Fibroblast of the aortic adventitia (primary cell): ENCODE measurements around the gene CERS1. TPM values are rescaled to one million over a fixed set of nuclear protein-coding genes. Genes with fewer than 3 reads are reported as not detected.

Experiments used
- DNase-seq: peaks from one replicate; pipeline ENCODE4 v3.0.0-alpha.2; 2010; ENCODE audit warnings: low read depth
- H3K4me3 ChIP-seq: 2 replicates; pipeline ENCODE4 v1.5.1; 2011; ENCODE audit warnings: low read depth, mild to moderate bottlenecking, control low read depth, low read length, moderate library complexity
- total RNA-seq: library from RNA; depleted of rRNA; stranded (reverse); fragments of >200 nt; gene quantifications from 2 replicates; pipeline ENCODE4 v1.2.3, GENCODE V29; 2012; ENCODE audit warnings: low replicate concordance
- TF ChIP-seq, protein P1 (sequence below): IDR thresholded peaks from 2 replicates; pipeline ENCODE4 v1.5.1; 2011; ENCODE audit warnings: mild to moderate bottlenecking, low read length, control low read depth, inconsistent platforms; ENCODE audit not compliant: insufficient read depth

Gene CERS1
- total RNA-seq, 1 donor, result 1.6 TPM

- TF ChIP-seq, protein P1, sequence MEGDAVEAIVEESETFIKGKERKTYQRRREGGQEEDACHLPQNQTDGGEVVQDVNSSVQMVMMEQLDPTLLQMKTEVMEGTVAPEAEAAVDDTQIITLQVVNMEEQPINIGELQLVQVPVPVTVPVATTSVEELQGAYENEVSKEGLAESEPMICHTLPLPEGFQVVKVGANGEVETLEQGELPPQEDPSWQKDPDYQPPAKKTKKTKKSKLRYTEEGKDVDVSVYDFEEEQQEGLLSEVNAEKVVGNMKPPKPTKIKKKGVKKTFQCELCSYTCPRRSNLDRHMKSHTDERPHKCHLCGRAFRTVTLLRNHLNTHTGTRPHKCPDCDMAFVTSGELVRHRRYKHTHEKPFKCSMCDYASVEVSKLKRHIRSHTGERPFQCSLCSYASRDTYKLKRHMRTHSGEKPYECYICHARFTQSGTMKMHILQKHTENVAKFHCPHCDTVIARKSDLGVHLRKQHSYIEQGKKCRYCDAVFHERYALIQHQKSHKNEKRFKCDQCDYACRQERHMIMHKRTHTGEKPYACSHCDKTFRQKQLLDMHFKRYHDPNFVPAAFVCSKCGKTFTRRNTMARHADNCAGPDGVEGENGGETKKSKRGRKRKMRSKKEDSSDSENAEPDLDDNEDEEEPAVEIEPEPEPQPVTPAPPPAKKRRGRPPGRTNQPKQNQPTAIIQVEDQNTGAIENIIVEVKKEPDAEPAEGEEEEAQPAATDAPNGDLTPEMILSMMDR, result no peak
- peak overlapping the region; percentile 9 for H3K4me3 ChIP-seq
- DNase-seq, result no peak
Observed at GRCh38 chr19:18849838-18850400, 46.0 kb downstream of the CERS1 start.

DNA sequence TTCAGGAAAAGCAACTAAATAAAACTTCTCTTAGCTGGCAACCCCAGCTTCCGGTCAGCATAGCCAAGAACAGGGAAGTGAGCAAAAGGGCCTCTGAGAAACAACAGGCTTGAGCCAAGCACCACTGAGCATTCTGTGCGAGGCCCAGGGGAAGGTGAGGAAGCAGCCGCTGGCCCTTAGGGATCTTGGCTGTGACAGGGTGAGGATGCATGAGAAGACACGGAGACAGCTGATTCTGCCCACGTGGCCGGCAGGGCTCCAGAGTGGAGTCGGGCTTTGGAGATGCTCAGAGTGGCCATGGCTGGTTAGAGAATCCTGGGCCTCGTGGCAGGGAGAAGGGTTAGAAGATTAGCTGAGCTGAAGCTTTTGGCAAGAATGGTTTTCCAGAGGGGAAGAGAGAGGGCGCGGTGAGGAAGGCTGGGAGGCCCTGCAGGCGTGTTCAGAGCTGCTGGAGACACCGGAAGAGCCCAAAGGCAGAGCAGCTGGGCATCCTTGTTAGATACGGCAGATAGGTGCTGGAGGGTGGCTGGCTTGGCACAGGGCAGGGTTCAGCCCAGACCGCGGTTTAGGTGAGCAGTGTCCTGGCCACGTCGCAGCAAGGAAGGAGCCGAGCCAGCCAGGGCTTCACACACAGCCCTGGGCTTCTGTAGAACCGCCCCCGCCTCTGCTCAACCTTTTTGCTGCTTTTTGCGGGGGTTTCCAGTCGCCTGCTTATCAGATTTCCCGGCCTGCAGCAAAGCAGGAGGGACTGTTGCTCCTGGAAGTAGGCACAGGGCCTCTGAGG lies 46.9 kb downstream of the CERS1 start:
- DNase-seq, result peak; percentile 87

GRCh38 chr19:18847549-18848463 lies 48.2 kb downstream of the CERS1 start:
- H3K4me3 ChIP-seq, result peak overlapping the region; percentile 4
- DNase-seq, result peak; percentile 77
- TF ChIP-seq, protein P1, result no peak

More for the DNA sequence above, 46.9 kb downstream of the CERS1 start:
- TF ChIP-seq, protein P1, result no peak
- H3K4me3 ChIP-seq, result peak overlapping the region; percentile 28

GRCh38 chr19:18846862-18847548 lies 49.0 kb downstream of the CERS1 start:
- H3K4me3 ChIP-seq, result no peak overlapping the region
- peak; percentile 83 for DNase-seq
- TF ChIP-seq, protein P1, result peak; percentile 94

- H3K4me3 ChIP-seq, result no peak overlapping the region
- DNase-seq, result no peak
- TF ChIP-seq, protein P1, result no peak
Observed at GRCh38 chr19:18845961-18846360, 50.0 kb downstream of the CERS1 start.

- DNase-seq, result no peak
- TF ChIP-seq, protein P1, result no peak
- no peak overlapping the region for H3K4me3 ChIP-seq
Observed at GRCh38 chr19:18844806-18845329, 51.1 kb downstream of the CERS1 start.
